GM18907 (cell line): ENCODE measurements around the gene SIN3A.
"Not testable (repeated sequence)": the region's sequence is repeated elsewhere in the genome, so short reads cannot be mapped to it uniquely, and the experiment has no call there.

ENCODE experiments used
- ATAC-seq: cut with Tn5 transposase; IDR thresholded peaks from one replicate; pipeline ENCODE4 v1.9.1; 2021; ENCODE audit warnings: mild to moderate bottlenecking, moderate library complexity; ENCODE audit not compliant: unreplicated experiment

Gene SIN3A

GRCh38 chr15:75451674-75452363, at the start of gene SIN3A:
Gene SIN3A, minus strand, starts transcription at chr15:75451690. Its CDS starts 21,315 bp downstream, at chr15:75430375.
- ATAC-seq: peak; percentile 45

GRCh38 chr15:75493732-75494131, 42.2 kb upstream of the SIN3A start:
- no peak for ATAC-seq

GRCh38 chr15:75483961-75484360, 32.5 kb upstream of the SIN3A start:
- ATAC-seq: no peak

- not testable (repeated sequence) for ATAC-seq
Observed at GRCh38 chr15:75483556-75483955, 32.1 kb upstream of the SIN3A start.

GRCh38 chr15:75483106-75483505, 31.6 kb upstream of the SIN3A start:
- ATAC-seq: no peak

- ATAC-seq: not testable (repeated sequence)
Observed at GRCh38 chr15:75480463-75480862, 29.0 kb upstream of the SIN3A start.

- ATAC-seq: no peak
Observed at GRCh38 chr15:75479670-75480069, 28.2 kb upstream of the SIN3A start.

- not testable (repeated sequence) for ATAC-seq
Observed at GRCh38 chr15:75477094-75477493, 25.6 kb upstream of the SIN3A start.

GRCh38 chr15:75468913-75469598, 17.6 kb upstream of the SIN3A start:
- ATAC-seq: no peak

- ATAC-seq: no peak
Observed at GRCh38 chr15:75460646-75461045, 9.2 kb upstream of the SIN3A start.

GRCh38 chr15:75459581-75459980, 8.1 kb upstream of the SIN3A start:
- no peak for ATAC-seq

GRCh38 chr15:75456710-75457109, 5.2 kb upstream of the SIN3A start:
- ATAC-seq: no peak

- ATAC-seq: no peak
Observed at GRCh38 chr15:75455982-75456531, 4.6 kb upstream of the SIN3A start.

- no peak for ATAC-seq
Observed at GRCh38 chr15:75455424-75455981, 4.0 kb upstream of the SIN3A start.

GRCh38 chr15:75454471-75455378, 3.2 kb upstream of the SIN3A start:
- no peak for ATAC-seq

- peak; percentile 42 for ATAC-seq
Observed at GRCh38 chr15:75453703-75454470, 2.4 kb upstream of the SIN3A start.

GRCh38 chr15:75452865-75453702, 1.6 kb upstream of the SIN3A start:
- ATAC-seq: no peak

- ATAC-seq: no peak
Observed at GRCh38 chr15:75452364-75452864, 924 bp upstream of the SIN3A start.

- no peak for ATAC-seq
Observed at GRCh38 chr15:75451202-75451673, 252 bp downstream of the SIN3A start.
